Keratinocyte (primary cell): ENCODE data around the gene COPZ1. TPM values are rescaled to one million over a fixed set of nuclear protein-coding genes. Genes with fewer than 3 reads are reported as not detected.
"Not testable (repeated sequence)": the region's sequence is repeated elsewhere in the genome, so short reads cannot be mapped to it uniquely, and the experiment has no call there.

Experiments used
- DNase-seq: peaks from one replicate; pipeline ENCODE4 v3.0.0-alpha.2; 2011; ENCODE audit warnings: low read depth, missing footprints, low spot score
- FAIRE-seq: peaks from 2 replicates; lab custom pipeline; 2011; peaks lifted over from hg19 to GRCh38; lab: Jason Lieb, UNC
- H2AFZ ChIP-seq: 2 replicates; pipeline ENCODE4 v1.6.0; 2012; ENCODE audit warnings: low read length, control low read depth, inconsistent platforms; ENCODE audit not compliant: control insufficient read depth
- H3K27ac ChIP-seq: 2 replicates; pipeline ENCODE4 v1.5.1; 2011; ENCODE audit warnings: low read length; ENCODE audit not compliant: control insufficient read depth, insufficient read depth
- H3K27me3 ChIP-seq: 3 replicates; pipeline ENCODE4 v1.6.0; 2011; ENCODE audit warnings: low read length; ENCODE audit not compliant: control insufficient read depth, insufficient read depth; ENCODE audit errors: extremely low read depth
- H3K36me3 ChIP-seq, 2 experiments: 2 replicates in 1 of 2; 3 replicates in 1 of 2; pipeline ENCODE4 v1.5.1; 2011; ENCODE audit warnings: low read length in 2 of 2, mild to moderate bottlenecking in 1 of 2; ENCODE audit not compliant: control insufficient read depth in 2 of 2, insufficient read depth in 2 of 2; ENCODE audit errors: extremely low read depth in 1 of 2
- H3K4me1 ChIP-seq: 3 replicates; pipeline ENCODE4 v1.5.1; 2011; ENCODE audit warnings: low read length; ENCODE audit not compliant: control insufficient read depth, insufficient read depth; ENCODE audit errors: extremely low read depth
- H3K4me2 ChIP-seq: 3 replicates; pipeline ENCODE4 v1.6.0; 2011; ENCODE audit warnings: low read depth, low read length; ENCODE audit not compliant: control insufficient read depth, insufficient read depth; ENCODE audit errors: extremely low read depth
- H3K4me3 ChIP-seq, 3 experiments: fragments of 200-600 bp in 1 of 3; sonication (generic) in 1 of 3; 2 replicates in 2 of 3; 3 replicates in 1 of 3; pipeline ENCODE4 v1.5.1; 2011 to 2016; ENCODE audit warnings: low read length in 3 of 3, mild to moderate bottlenecking in 3 of 3, control low read depth in 2 of 3, inconsistent platforms in 1 of 3, low read depth in 1 of 3, mixed read lengths in 1 of 3, mixed run types in 1 of 3, moderate library complexity in 1 of 3; ENCODE audit not compliant: control insufficient read depth in 2 of 3, insufficient read depth in 2 of 3; ENCODE audit errors: extremely low read depth in 1 of 3
- H3K79me2 ChIP-seq: 2 replicates; pipeline ENCODE4 v1.6.0; 2012; ENCODE audit warnings: low read length; ENCODE audit not compliant: control insufficient read depth, insufficient read depth
- H3K9ac ChIP-seq: 3 replicates; pipeline ENCODE4 v1.6.0; 2011; ENCODE audit warnings: low read length; ENCODE audit not compliant: control insufficient read depth, insufficient read depth; ENCODE audit errors: extremely low read depth
- H3K9me1 ChIP-seq: 3 replicates; pipeline ENCODE4 v1.6.0; 2011; ENCODE audit warnings: low read length; ENCODE audit not compliant: control insufficient read depth, insufficient read depth; ENCODE audit errors: extremely low read depth
- H3K9me3 ChIP-seq: 2 replicates; pipeline ENCODE4 v1.5.1; 2012; ENCODE audit warnings: low read depth, low read length; ENCODE audit not compliant: control insufficient read depth
- H4K20me1 ChIP-seq: 3 replicates; pipeline ENCODE4 v1.6.0; 2011; ENCODE audit warnings: low read length; ENCODE audit not compliant: control insufficient read depth, insufficient read depth; ENCODE audit errors: extremely low read depth
- CTCF ChIP-seq, 3 experiments: IDR thresholded peaks in 1 of 3; conservative IDR thresholded peaks in 1 of 3; optimal IDR thresholded peaks in 1 of 3; 2 replicates in 2 of 3; 3 replicates in 1 of 3; pipeline versions ENCODE3 to v1.5.1; 2011; ENCODE audit warnings: low read length in 3 of 3, mild to moderate bottlenecking in 3 of 3, moderate library complexity in 2 of 3, control low read depth in 1 of 3, inconsistent platforms in 1 of 3; ENCODE audit not compliant: insufficient read depth in 2 of 3; ENCODE audit errors: extremely low read depth in 1 of 3
- EZH2 ChIP-seq: IDR thresholded peaks from one replicate; pipeline ENCODE4 v1.6.1; 2012; ENCODE audit warnings: inconsistent platforms, mild to moderate bottlenecking, low read length, moderate library complexity
- dilution Hi-C: fragments of 300-500 bp; cut with MboI; formaldehyde crosslinking; loops from one replicate; pipeline ENCODE4 v1.7.0; 2020; ENCODE audit warnings: low sequenced_read_pairs; ENCODE audit not compliant: extremely low pct_ligation_motif_present
- polyA plus RNA-seq, 5 experiments: library from polyadenylated mRNA; depleted of rRNA in 3 of 5; stranded (reverse) in 3 of 5; stranded (forward) in 1 of 5; unstranded in 1 of 5; fragments of >200 nt; gene quantifications; 1 replicate in 1 of 5; 2 replicates in 3 of 5; 3 replicates in 1 of 5; pipeline versions ENCODE4 v1.2.1 to v1.2.3, GENCODE V29; 2011 to 2012; ENCODE audit warnings: missing spikeins in 2 of 5, low read depth in 1 of 5, low replicate concordance in 1 of 5

COPZ1 gene
- polyA plus RNA-seq, 1 donor (not counting 4 experiments of a cell fraction or from before 2014, with no cell fraction given), result 280 TPM

DNA sequence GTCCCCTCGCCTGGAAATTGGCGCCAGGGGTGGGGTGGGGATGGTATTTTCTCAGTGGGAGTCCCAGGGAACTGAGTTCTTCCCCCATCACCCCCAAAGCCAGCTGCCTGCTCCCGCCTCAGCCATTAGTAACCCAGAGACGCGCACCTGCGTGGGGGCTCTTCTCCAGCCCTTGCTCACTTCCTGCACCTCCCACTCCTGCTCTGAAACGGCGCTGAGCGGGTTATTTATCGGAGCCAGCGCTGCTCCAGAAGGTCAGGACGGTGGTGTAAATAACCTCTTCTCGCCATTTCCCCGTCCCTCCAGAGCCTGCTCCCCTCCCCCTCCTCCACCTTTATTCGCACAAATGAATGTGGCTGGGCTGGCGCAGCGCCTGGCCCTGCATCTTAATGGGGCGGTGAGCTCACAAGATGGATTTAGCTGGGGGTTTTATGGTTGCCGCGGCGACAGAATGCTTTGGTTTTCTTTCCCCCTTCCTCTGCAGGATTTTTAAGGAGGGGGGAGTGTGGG, 27.1 kb downstream of the COPZ1 start:
- no peaks in the 10 kb centered on the region for H3K27me3 ChIP-seq
- no peak for DNase-seq
- dilution Hi-C loops, result no loop called here
- H2AFZ ChIP-seq, result no peak overlapping the region
- H3K27ac ChIP-seq, result no peak overlapping the region
- no peak for TF ChIP-seq EZH2
- TF ChIP-seq CTCF (optimal IDR thresholded peaks at IDR 0.05 in 1 of 3, IDR thresholded peaks at IDR 0.05 in 1 of 3, conservative IDR thresholded peaks at IDR 0.05 in 1 of 3; ENCODE audit: extremely low read depth in 1 of 3, insufficient read depth in 2 of 3, low read length in 3 of 3), result no peak
- no peak overlapping the region for H3K4me2 ChIP-seq
- no peaks in the 10 kb centered on the region for H3K79me2 ChIP-seq
- no peak overlapping the region for H3K4me3 ChIP-seq
- H3K36me3 ChIP-seq, result peaks cover 15 to 27% of the 10 kb centered on the region in 2 experiments
- H3K4me1 ChIP-seq, result no peaks in the 10 kb centered on the region
- no peaks in the 10 kb centered on the region for H3K9me1 ChIP-seq
- no peak overlapping the region for H3K9ac ChIP-seq
- no peaks in the 10 kb centered on the region for H3K9me3 ChIP-seq
- FAIRE-seq, result no peak
- H4K20me1 ChIP-seq, result no peaks in the 10 kb centered on the region

- H3K27me3 ChIP-seq, result no peaks in the 10 kb centered on the region
- H4K20me1 ChIP-seq, result no peaks in the 10 kb centered on the region
- H3K4me2 ChIP-seq, result no peak overlapping the region
- no peaks in the 10 kb centered on the region for H3K9me3 ChIP-seq
- H2AFZ ChIP-seq, result no peak overlapping the region
- peaks cover 7 to 17% of the 10 kb centered on the region in 2 experiments for H3K36me3 ChIP-seq
- TF ChIP-seq CTCF (optimal IDR thresholded peaks at IDR 0.05 in 1 of 3, IDR thresholded peaks at IDR 0.05 in 1 of 3, conservative IDR thresholded peaks at IDR 0.05 in 1 of 3; ENCODE audit: extremely low read depth in 1 of 3, insufficient read depth in 2 of 3, low read length in 3 of 3) (no peak), EZH2 (no peak)
- no peaks in the 10 kb centered on the region for H3K79me2 ChIP-seq
- H3K9ac ChIP-seq, result no peak overlapping the region
- dilution Hi-C loops, result no loop called here
- DNase-seq (no peak), FAIRE-seq (no peak)
- no peaks in the 10 kb centered on the region for H3K9me1 ChIP-seq
- H3K27ac ChIP-seq, result no peak overlapping the region
- no peak overlapping the region for H3K4me3 ChIP-seq
- H3K4me1 ChIP-seq, result peaks cover 5% of the 10 kb centered on the region
These were observed 28.3 kb downstream of the COPZ1 start for GRCh38 chr12:54352891-54353874.

- DNase-seq, H3K9ac ChIP-seq, FAIRE-seq, H3K9me3 ChIP-seq, H3K27me3 ChIP-seq, H3K79me2 ChIP-seq, H4K20me1 ChIP-seq, dilution Hi-C loops, H3K27ac ChIP-seq, H3K9me1 ChIP-seq, H2AFZ ChIP-seq, H3K4me3 ChIP-seq, H3K4me2 ChIP-seq: not testable (repeated sequence)
- Histone ChIP-seq H3K4me1 (peaks cover 11% of the 10 kb centered on the region), H3K36me3 (peaks cover 7 to 15% of the 10 kb centered on the region in 2 experiments)
These were observed 29.3 kb downstream of the COPZ1 start for GRCh38 chr12:54354271-54354670.
